Fibroblast of gingiva (primary cell): ENCODE measurements around the gene CCK.

Experiments
- DNase-seq: peaks from one replicate; pipeline ENCODE4 v3.0.0-alpha.2; 2011; ENCODE audit warnings: low read depth

CCK gene

GRCh38 chr3:42225486-42226363 lies 40.3 kb downstream of the CCK start:
- peak; percentile 41 for DNase-seq

- DNase-seq: peak; percentile 45
These were observed 41.1 kb downstream of the CCK start for GRCh38 chr3:42224658-42225421.

- DNase-seq: no peak
These were observed 41.8 kb downstream of the CCK start for GRCh38 chr3:42224178-42224577.

GRCh38 chr3:42222942-42223693 lies 42.9 kb downstream of the CCK start:
- DNase-seq: no peak

- no peak for DNase-seq
These were observed 45.4 kb downstream of the CCK start for GRCh38 chr3:42220436-42221121.

- DNase-seq: no peak
These were observed 49.1 kb downstream of the CCK start for GRCh38 chr3:42216931-42217333.

GRCh38 chr3:42216302-42216701 lies 49.7 kb downstream of the CCK start:
- no peak for DNase-seq

GRCh38 chr3:42214565-42215283 lies 51.3 kb downstream of the CCK start:
- DNase-seq: no peak

GRCh38 chr3:42214064-42214463 lies 51.9 kb downstream of the CCK start:
- DNase-seq: no peak

GRCh38 chr3:42213417-42213816 lies 52.6 kb downstream of the CCK start:
- no peak for DNase-seq

GRCh38 chr3:42210726-42211125 lies 55.3 kb downstream of the CCK start:
- no peak for DNase-seq

GRCh38 chr3:42209917-42210316 lies 56.1 kb downstream of the CCK start:
- no peak for DNase-seq
